GM23338 (cell line): ENCODE measurements around the gene FMC1. TPM values are rescaled to one million over a fixed set of nuclear protein-coding genes. Genes with fewer than 3 reads are reported as not detected.

Experiments
- ATAC-seq: fragments of 200-7000 bp; cut with Tn5 transposase; 3 replicates; pipeline ENCODE4 v1.9.1; 2020
- DNase-seq: peaks from one replicate; pipeline ENCODE4 v3.0.0-alpha.2; 2015; ENCODE audit warnings: low spot score
- H2AFZ ChIP-seq: fragments of 200-600 bp; sonication (generic); 2 replicates; pipeline ENCODE4 v1.8.0; 2016; ENCODE audit warnings: antibody characterized with exemption, mild to moderate bottlenecking, moderate library complexity
- H3F3A ChIP-seq: fragments of 200-600 bp; sonication (generic); replicated peaks from 2 replicates; pipeline ENCODE4 v1.8.0; 2017; ENCODE audit warnings: antibody characterized with exemption, mixed run types, low read depth
- H3K27ac ChIP-seq: fragments of 200-600 bp; sonication (generic); 2 replicates; pipeline ENCODE4 v1.6.1; 2016; ENCODE audit warnings: low read depth
- H3K27me3 ChIP-seq: fragments of 200-600 bp; sonication (generic); 2 replicates; pipeline ENCODE4 v1.8.0; 2016; ENCODE audit warnings: mild to moderate bottlenecking, mixed run types, moderate library complexity; ENCODE audit not compliant: insufficient read depth
- H3K36me3 ChIP-seq: fragments of 200-600 bp; sonication (generic); 2 replicates; pipeline ENCODE4 v1.8.0; 2016; ENCODE audit warnings: mild to moderate bottlenecking; ENCODE audit not compliant: insufficient read depth
- H3K4me1 ChIP-seq: fragments of 200-600 bp; sonication (generic); 2 replicates; pipeline ENCODE4 v1.8.0; 2016; ENCODE audit warnings: mild to moderate bottlenecking, moderate library complexity; ENCODE audit not compliant: insufficient read depth
- H3K4me2 ChIP-seq: fragments of 200-600 bp; sonication (generic); 2 replicates; pipeline ENCODE4 v1.7.1; 2017; ENCODE audit warnings: mixed run types
- H3K4me3 ChIP-seq: fragments of 200-600 bp; sonication (generic); 2 replicates; pipeline ENCODE4 v1.6.1; 2016; ENCODE audit warnings: mixed run types
- H3K79me2 ChIP-seq: fragments of 200-600 bp; sonication (generic); replicated peaks from 2 replicates; pipeline ENCODE4 v1.8.0; 2017; ENCODE audit warnings: mild to moderate bottlenecking; ENCODE audit not compliant: insufficient read depth
- H3K9me2 ChIP-seq: fragments of 200-600 bp; sonication (generic); 2 replicates; pipeline ENCODE4 v1.8.0; 2017; ENCODE audit not compliant: insufficient read depth
- H4K20me1 ChIP-seq: fragments of 200-600 bp; sonication (generic); replicated peaks from 2 replicates; pipeline ENCODE4 v1.8.0; 2017; ENCODE audit warnings: mild to moderate bottlenecking; ENCODE audit not compliant: insufficient read depth
- H3K27ac Mint-ChIP-seq: 2 replicates; pipeline ENCODE4 v1.8.0; 2020; ENCODE audit warnings: inconsistent platforms, mild to moderate bottlenecking, moderate library complexity, mixed read lengths
- H3K27me3 Mint-ChIP-seq: 3 replicates; pipeline ENCODE4 v1.8.0; 2022; ENCODE audit warnings: low read depth, mild to moderate bottlenecking, moderate library complexity, mixed read lengths, inconsistent platforms; ENCODE audit not compliant: insufficient read depth, poor library complexity
- H3K36me3 Mint-ChIP-seq: 3 replicates; pipeline ENCODE4 v1.8.0; 2021; ENCODE audit warnings: low read depth, mild to moderate bottlenecking, inconsistent platforms, moderate library complexity, mixed read lengths
- H3K4me1 Mint-ChIP-seq: 3 replicates; pipeline ENCODE4 v1.8.0; 2020; ENCODE audit warnings: mild to moderate bottlenecking, inconsistent platforms, mixed read lengths
- H3K4me3 Mint-ChIP-seq: 3 replicates; pipeline ENCODE4 v1.8.0; 2021; ENCODE audit warnings: moderate library complexity, mild to moderate bottlenecking, inconsistent platforms, mixed read lengths
- H3K9me3 Mint-ChIP-seq: 3 replicates; pipeline ENCODE4 v1.8.0; 2020; ENCODE audit warnings: moderate library complexity, mild to moderate bottlenecking, inconsistent platforms, mixed read lengths
- CREB1 ChIP-seq: fragments of 250-450 bp; sonication (Bioruptor Pico); IDR thresholded peaks from 2 replicates; pipeline ENCODE4 v1.5.0; 2020; ENCODE audit warnings: low read depth, mild to moderate bottlenecking, moderate library complexity
- ETS1 ChIP-seq: IDR thresholded peaks from 2 replicates; pipeline ENCODE4 v1.6.1; 2016; ENCODE audit warnings: antibody characterized with exemption
- EZH2 ChIP-seq: fragments of 200-600 bp; sonication (generic); IDR thresholded peaks from one replicate; pipeline ENCODE4 v1.8.0; 2017; ENCODE audit warnings: antibody characterized with exemption, mild to moderate bottlenecking, low read depth; ENCODE audit not compliant: unreplicated experiment
- EZH2phosphoT487 ChIP-seq: fragments of 200-600 bp; sonication (generic); IDR thresholded peaks from one replicate; pipeline ENCODE4 v1.8.1; 2018; ENCODE audit warnings: antibody characterized with exemption; ENCODE audit not compliant: unreplicated experiment
- JUNB ChIP-seq: IDR thresholded peaks from one replicate; pipeline ENCODE4 v1.6.1; 2016; ENCODE audit warnings: antibody characterized with exemption; ENCODE audit not compliant: unreplicated experiment
- NANOG ChIP-seq: IDR thresholded peaks from 2 replicates; pipeline ENCODE4 v1.6.1; 2016; ENCODE audit warnings: antibody characterized with exemption, borderline replicate concordance
- POLR2AphosphoS5 ChIP-seq: IDR thresholded peaks from 2 replicates; pipeline ENCODE4 v1.6.1; 2016; ENCODE audit warnings: antibody characterized with exemption, low read depth
- REST ChIP-seq: IDR thresholded peaks from one replicate; pipeline ENCODE4 v1.6.1; 2018; ENCODE audit warnings: antibody characterized with exemption; ENCODE audit not compliant: unreplicated experiment
- STAT1 ChIP-seq: IDR thresholded peaks from one replicate; pipeline ENCODE4 v1.6.1; 2016; ENCODE audit warnings: antibody characterized with exemption; ENCODE audit not compliant: unreplicated experiment
- ZNF114 ChIP-seq: fragments of 250-450 bp; sonication (Bioruptor Pico); IDR thresholded peaks from 2 replicates; pipeline ENCODE4 v1.5.0; 2020; ENCODE audit warnings: mild to moderate bottlenecking, moderate library complexity
- ZNF462 ChIP-seq: fragments of 250-450 bp; sonication (Bioruptor Pico); IDR thresholded peaks from 2 replicates; pipeline ENCODE4 v1.5.0; 2020; ENCODE audit warnings: mild to moderate bottlenecking, moderate library complexity
- polyA plus RNA-seq: library from polyadenylated mRNA; unstranded; fragments of >200 nt; fragmentation: Nextera tagmentation; extraction: Ambion mirVana; gene quantifications from 2 replicates; pipeline ENCODE4 v1.2.1, GENCODE V29; 2016
- total RNA-seq: library from RNA; depleted of rRNA; stranded (reverse); fragments of >200 nt; shearing (Covaris generic); gene quantifications from 2 replicates; pipeline ENCODE4 v1.2.3, GENCODE V29; 2014

Gene FMC1
- total and polyA plus RNA-seq, 2 experiments from 2014 or later: 4.8 to 70.5 TPM

- Mint-ChIP-seq H3K9me3 (no peaks in the 10 kb centered on the region), H3K4me3 (no peak overlapping the region), H3K27me3 (peaks cover 2% of the 10 kb centered on the region), H3K27ac (no peak overlapping the region), H3K4me1 (peaks cover 2% of the 10 kb centered on the region; the same call in 1 of the 3 replicates), H3K36me3 (no peaks in the 10 kb centered on the region)
- Histone ChIP-seq H3K4me2 (no peak overlapping the region), H3K4me1 (no peaks in the 10 kb centered on the region), H3K36me3 (no peaks in the 10 kb centered on the region), H3F3A (no peaks in the 10 kb centered on the region), H3K4me3 (no peak overlapping the region), H3K27me3 (no peaks in the 10 kb centered on the region), H3K79me2 (no peaks in the 10 kb centered on the region), H3K9me2 (no peaks in the 10 kb centered on the region), H3K27ac (no peak overlapping the region), H2AFZ (no peak overlapping the region), H4K20me1 (no peaks in the 10 kb centered on the region)
- DNase-seq (no peak), ATAC-seq (no peak)
- TF ChIP-seq ETS1 (no peak), EZH2 (no peak), ZNF114 (CRISPR knock-in tag) (no peak), JUNB (no peak), EZH2phosphoT487 (no peak), NANOG (no peak), ZNF462 (CRISPR knock-in tag) (no peak), REST (no peak), POLR2AphosphoS5 (no peak), STAT1 (no peak), CREB1 (CRISPR knock-in tag) (no peak)
These were observed 23.1 kb upstream of the FMC1 start for GRCh38 chr7:139317939-139318505.
